CD14-positive monocyte (primary cell): ENCODE measurements around the gene CASP3. TPM values are rescaled to one million over a fixed set of nuclear protein-coding genes. Genes with fewer than 3 reads are reported as not detected.

Experiments
- DNase-seq, 3 donors: peaks; one replicate each; pipeline ENCODE4 v3.0.0-alpha.2; 2011 to 2022
- H2AFZ ChIP-seq: 2 replicates; pipeline ENCODE4 v1.6.0; 2012; ENCODE audit warnings: mild to moderate bottlenecking, low read depth, low read length, inconsistent platforms; ENCODE audit not compliant: insufficient read depth, poor library complexity, severe bottlenecking
- H3K27ac ChIP-seq, 2 donors: 1 replicate in 1 of 2; 2 replicates in 1 of 2; pipeline ENCODE4 v1.5.1; 2012 to 2013; ENCODE audit warnings: low read length in 2 of 2, control low read depth in 1 of 2, inconsistent platforms in 1 of 2, low read depth in 1 of 2, mild to moderate bottlenecking in 1 of 2
- H3K27me3 ChIP-seq, 2 donors: one replicate each; pipeline versions ENCODE4 v1.6.0 to v1.6.1; 2011 to 2013; ENCODE audit warnings: low read length in 2 of 2; ENCODE audit not compliant: control insufficient read depth in 2 of 2, insufficient read depth in 2 of 2
- H3K36me3 ChIP-seq, 2 donors: replicated peaks in 1 of 2; 1 replicate in 1 of 2; 2 replicates in 1 of 2; pipeline versions ENCODE4 v1.5.1 to v1.6.1; 2012 to 2013; ENCODE audit warnings: low read length in 2 of 2, control low read depth in 1 of 2, inconsistent platforms in 1 of 2, mild to moderate bottlenecking in 1 of 2; ENCODE audit not compliant: insufficient read depth in 2 of 2, control insufficient read depth in 1 of 2
- H3K4me1 ChIP-seq, 2 donors: 1 replicate in 1 of 2; 2 replicates in 1 of 2; pipeline versions ENCODE4 v1.5.1 to v1.6.1; 2012 to 2013; ENCODE audit warnings: low read length in 2 of 2, control low read depth in 1 of 2, inconsistent platforms in 1 of 2, mild to moderate bottlenecking in 1 of 2, moderate library complexity in 1 of 2; ENCODE audit not compliant: insufficient read depth in 2 of 2, control insufficient read depth in 1 of 2
- H3K4me2 ChIP-seq: replicated peaks from 2 replicates; pipeline ENCODE3; 2012; ENCODE audit warnings: low read length, moderate library complexity, mild to moderate bottlenecking; ENCODE audit not compliant: poor library complexity, severe bottlenecking; ENCODE audit errors: extremely low read depth
- H3K4me3 ChIP-seq, 3 experiments: fragments of 200-600 bp in 1 of 3; sonication (generic) in 1 of 3; replicated peaks in 1 of 3; 1 replicate in 2 of 3; 2 replicates in 1 of 3; pipeline ENCODE4 v1.5.1; 2011 to 2013; ENCODE audit warnings: low read length in 3 of 3, mild to moderate bottlenecking in 3 of 3, control low read depth in 2 of 3, low read depth in 2 of 3, inconsistent platforms in 1 of 3, moderate library complexity in 1 of 3
- H3K79me2 ChIP-seq: 2 replicates; pipeline ENCODE4 v1.6.0; 2012; ENCODE audit warnings: mild to moderate bottlenecking, control low read depth, inconsistent platforms, low read length, moderate library complexity; ENCODE audit not compliant: insufficient read depth
- H3K9ac ChIP-seq: 2 replicates; pipeline ENCODE4 v1.6.0; 2017; ENCODE audit warnings: low read length, mild to moderate bottlenecking; ENCODE audit not compliant: insufficient read depth, poor library complexity, severe bottlenecking
- H3K9me3 ChIP-seq, 2 donors: replicated peaks in 1 of 2; 1 replicate in 1 of 2; 2 replicates in 1 of 2; pipeline versions ENCODE4 v1.5.1 to v1.6.1; 2012 to 2013; ENCODE audit warnings: low read length in 2 of 2, control low read depth in 1 of 2; ENCODE audit not compliant: control insufficient read depth in 1 of 2, insufficient read depth in 1 of 2
- H4K20me1 ChIP-seq: 2 replicates; pipeline ENCODE4 v1.6.0; 2012; ENCODE audit warnings: mild to moderate bottlenecking, low read length, control low read depth, moderate library complexity; ENCODE audit not compliant: insufficient read depth
- H3K27ac Mint-ChIP-seq, 7 donors: one replicate each; pipeline ENCODE4 v1.8.0; 2020; ENCODE audit warnings: mild to moderate bottlenecking in 7 of 7, mixed read lengths in 7 of 7, moderate library complexity in 6 of 7, inconsistent platforms in 2 of 7
- H3K27me3 Mint-ChIP-seq, 3 donors: one replicate each; pipeline ENCODE4 v1.8.0; 2021 to 2022; ENCODE audit warnings: low read depth in 3 of 3, mild to moderate bottlenecking in 3 of 3, mixed read lengths in 3 of 3, moderate library complexity in 3 of 3, inconsistent platforms in 1 of 3
- H3K36me3 Mint-ChIP-seq, 2 donors: one replicate each; pipeline ENCODE4 v1.8.0; 2020; ENCODE audit warnings: mixed read lengths in 2 of 2, inconsistent platforms in 1 of 2, mild to moderate bottlenecking in 1 of 2
- H3K4me1 Mint-ChIP-seq: one replicate; pipeline ENCODE4 v1.8.0; 2020; ENCODE audit warnings: mild to moderate bottlenecking, mixed read lengths
- H3K4me3 Mint-ChIP-seq, 2 donors: one replicate each; pipeline ENCODE4 v1.8.0; 2020; ENCODE audit warnings: mild to moderate bottlenecking in 2 of 2, mixed read lengths in 2 of 2, moderate library complexity in 1 of 2
- H3K9me3 Mint-ChIP-seq, 7 donors: one replicate each; pipeline ENCODE4 v1.8.0; 2020 to 2022; ENCODE audit warnings: mixed read lengths in 7 of 7, mild to moderate bottlenecking in 6 of 7, moderate library complexity in 6 of 7, inconsistent platforms in 2 of 7
- CTCF ChIP-seq: fragments of 200-600 bp; IDR thresholded peaks from one replicate; pipeline ENCODE4 v1.8.0; 2022; ENCODE audit warnings: antibody characterized with exemption, mild to moderate bottlenecking
- WGBS: methylation state at CpG from one replicate; pipeline ENCODE4 v1.1.5; 2013; ENCODE audit warnings: missing lambda C conversion rate; ENCODE audit not compliant: insufficient coverage; 5-methylcytosine and 5-hydroxymethylcytosine counted together
- intact Hi-C, 2 donors: fragments of 100-400 bp; cut with micrococcal nuclease; formaldehyde crosslinking; loops; one replicate each; pipeline versions ENCODE4 v1.15.0 to v1.15.1; 2023
- polyA plus RNA-seq, 3 donors: library from polyadenylated mRNA; depleted of rRNA in 1 of 3; unstranded in 2 of 3; stranded (reverse) in 1 of 3; fragments of 300-500 nt in 2 of 3; fragments of >200 nt in 1 of 3; fragmentation: Illumina TruSeq in 2 of 3; gene quantifications; 1 replicate in 2 of 3; 2 replicates in 1 of 3; pipeline ENCODE4 v1.2.3, GENCODE V29; 2012 to 2021

Gene CASP3
- polyA plus RNA-seq, 3 donors = 6.7 to 11.3 (median 11.1) TPM

GRCh38 chr4:184621518-184621917 lies 27.7 kb downstream of the CASP3 start:
- DNase-seq = no peak
- peaks cover 0 to 4% (median 0%) of the 10 kb centered on the region in 3 donors for H3K27me3 Mint-ChIP-seq
- Histone ChIP-seq H4K20me1 (no peaks in the 10 kb centered on the region), H3K4me2 (no peak overlapping the region), H3K4me1 (peaks cover 31 to 33% of the 10 kb centered on the region in 2 donors), H3K9ac (no peak overlapping the region), H3K79me2 (no peaks in the 10 kb centered on the region), H3K4me3 (no peak overlapping the region), H3K36me3 (no peaks in the 10 kb centered on the region), H3K9me3 (no peaks in the 10 kb centered on the region), H2AFZ (no peak overlapping the region), H3K27ac (no peak overlapping the region), H3K27me3 (no peaks in the 10 kb centered on the region)
- H3K27ac Mint-ChIP-seq = peak overlapping the region in 1 of 7 donors; percentile 16
- peaks cover 0 to 3% (median 0%) of the 10 kb centered on the region in 7 donors for H3K9me3 Mint-ChIP-seq
- no peak for TF ChIP-seq CTCF
- intact Hi-C loops = no loop called here
- WGBS = 100% methylated on average over 1 of the region's 3 CpGs
- H3K4me3 Mint-ChIP-seq = no peak overlapping the region
- peaks cover 18 to 26% of the 10 kb centered on the region in 2 donors for H3K36me3 Mint-ChIP-seq
- peaks cover 38% of the 10 kb centered on the region for H3K4me1 Mint-ChIP-seq

- Mint-ChIP-seq H3K4me1 (peaks cover 37% of the 10 kb centered on the region), H3K4me3 (peak overlapping the region in 1 of 2 donors; percentile 69)
- peaks cover 0 to under 1% of the 10 kb centered on the region in 2 donors for H3K9me3 ChIP-seq
These were observed 28.9 kb downstream of the CASP3 start for GRCh38 chr4:184620212-184620867.

More at GRCh38 chr4:184620212-184620867, 28.9 kb downstream of the CASP3 start:
- Histone ChIP-seq H3K9ac (no peak overlapping the region), H3K4me1 (peaks cover 31 to 35% of the 10 kb centered on the region in 2 donors), H4K20me1 (no peaks in the 10 kb centered on the region), H3K4me3 (peak overlapping the region in 1 of 3 experiments; percentile 23), H3K4me2 (peak overlapping the region; percentile 50), H3K27ac (no peak overlapping the region), H3K27me3 (no peaks in the 10 kb centered on the region), H3K36me3 (no peaks in the 10 kb centered on the region), H2AFZ (peak overlapping the region; percentile 22), H3K79me2 (no peaks in the 10 kb centered on the region)
- Mint-ChIP-seq H3K36me3 (peaks cover 11 to 14% of the 10 kb centered on the region in 2 donors), H3K9me3 (peaks cover 0 to 3% (median 0%) of the 10 kb centered on the region in 7 donors), H3K27me3 (peaks cover 0 to 4% (median 0%) of the 10 kb centered on the region in 3 donors), H3K27ac (peak overlapping the region in 3 of 7 donors; percentile 0 to 73 (median 16))
- 93% methylated on average over 2 of the region's 11 CpGs for WGBS
- DNase-seq = peak; percentile 9 to 17 (median 12)
- no peak for TF ChIP-seq CTCF
- intact Hi-C loops = no loop called here
